Stomach smooth muscle (tissue), 2 donors: ENCODE results near the gene KDM1A.

Experiments used
- H3K27ac ChIP-seq: one replicate; pipeline ENCODE4 v1.7.0; 2013; ENCODE audit warnings: mild to moderate bottlenecking, low read length, inconsistent platforms
- H3K27me3 ChIP-seq, 2 donors: one replicate each; pipeline ENCODE4 v1.7.0; 2013; ENCODE audit warnings: low read length in 2 of 2; ENCODE audit not compliant: insufficient read depth in 2 of 2, control insufficient read depth in 1 of 2
- H3K36me3 ChIP-seq, 2 donors: one replicate each; pipeline ENCODE4 v1.7.0; 2013; ENCODE audit warnings: low read length in 2 of 2; ENCODE audit not compliant: control insufficient read depth in 2 of 2, insufficient read depth in 2 of 2
- H3K4me1 ChIP-seq: one replicate; pipeline ENCODE4 v1.7.0; 2013; ENCODE audit warnings: low read length; ENCODE audit not compliant: control insufficient read depth, insufficient read depth
- H3K4me3 ChIP-seq, 2 donors: one replicate each; pipeline ENCODE4 v1.7.0; 2013; ENCODE audit warnings: low read length in 2 of 2
- H3K9ac ChIP-seq, 2 donors: one replicate each; pipeline ENCODE4 v1.7.0; 2013; ENCODE audit warnings: low read length in 2 of 2, mild to moderate bottlenecking in 1 of 2
- H3K9me3 ChIP-seq, 2 donors: one replicate each; pipeline ENCODE4 v1.7.0; 2013; ENCODE audit warnings: low read length in 2 of 2; ENCODE audit not compliant: control insufficient read depth in 2 of 2
- donor health status: healthy.
- donor health status: Pancreatic carcinoma.

KDM1A gene

GRCh38 chr1:23108918-23109533 lies 89.8 kb downstream of the KDM1A start:
- H3K27ac ChIP-seq, result no peak overlapping the region

DNA sequence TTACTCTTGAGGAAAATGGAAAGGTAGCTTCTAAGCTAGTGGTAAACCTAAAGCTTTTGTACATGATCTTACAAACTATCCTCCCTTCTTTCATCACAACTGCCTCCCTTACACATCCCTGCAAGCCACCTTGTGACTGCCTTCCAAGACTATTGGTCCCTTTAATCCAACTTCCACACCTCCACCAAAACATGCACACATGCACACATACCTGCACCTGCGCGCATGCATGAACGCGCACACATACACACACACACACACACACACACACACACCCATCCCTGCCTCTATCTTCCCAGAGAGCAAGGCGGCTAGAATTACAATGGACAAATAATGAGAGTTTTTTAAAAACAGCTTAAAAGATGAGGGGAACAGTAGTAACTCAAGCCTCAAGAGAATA lies 91.1 kb downstream of the KDM1A start:
- no peak overlapping the region for H3K4me3 ChIP-seq
- H3K9me3 ChIP-seq, result no peaks in the 10 kb centered on the region
- no peak overlapping the region for H3K9ac ChIP-seq
- H3K36me3 ChIP-seq, result peaks cover 3 to 9% of the 10 kb centered on the region in 2 donors
- no peaks in the 10 kb centered on the region for H3K27me3 ChIP-seq
- H3K27ac ChIP-seq, result no peak overlapping the region
- H3K4me1 ChIP-seq, result no peaks in the 10 kb centered on the region

More at GRCh38 chr1:23108918-23109533, 89.8 kb downstream of the KDM1A start:
- Histone ChIP-seq H3K27me3 (no peaks in the 10 kb centered on the region), H3K4me1 (no peaks in the 10 kb centered on the region), H3K9ac (no peak overlapping the region), H3K36me3 (peaks cover 3 to 9% of the 10 kb centered on the region in 2 donors), H3K4me3 (no peak overlapping the region), H3K9me3 (no peaks in the 10 kb centered on the region)

- Histone ChIP-seq H3K4me1 (no peaks in the 10 kb centered on the region), H3K27ac (no peak overlapping the region), H3K4me3 (no peak overlapping the region), H3K9me3 (no peaks in the 10 kb centered on the region), H3K36me3 (peaks cover 3 to 9% of the 10 kb centered on the region in 2 donors), H3K27me3 (no peaks in the 10 kb centered on the region), H3K9ac (no peak overlapping the region)
Observed at GRCh38 chr1:23111600-23112535, 92.6 kb downstream of the KDM1A start.

GRCh38 chr1:23114424-23115079 lies 95.3 kb downstream of the KDM1A start:
- H3K27ac ChIP-seq, result no peak overlapping the region
- no peaks in the 10 kb centered on the region for H3K36me3 ChIP-seq
- no peaks in the 10 kb centered on the region for H3K9me3 ChIP-seq
- no peak overlapping the region for H3K9ac ChIP-seq
- no peak overlapping the region for H3K4me3 ChIP-seq
- H3K27me3 ChIP-seq, result no peaks in the 10 kb centered on the region
- H3K4me1 ChIP-seq, result peaks cover 3% of the 10 kb centered on the region

GRCh38 chr1:23116216-23116836 lies 97.1 kb downstream of the KDM1A start:
- H3K4me3 ChIP-seq, result no peak overlapping the region
- peaks cover 3% of the 10 kb centered on the region for H3K4me1 ChIP-seq
- no peaks in the 10 kb centered on the region for H3K27me3 ChIP-seq
- no peaks in the 10 kb centered on the region for H3K9me3 ChIP-seq
- H3K9ac ChIP-seq, result no peak overlapping the region
- H3K36me3 ChIP-seq, result no peaks in the 10 kb centered on the region
- no peak overlapping the region for H3K27ac ChIP-seq

DNA sequence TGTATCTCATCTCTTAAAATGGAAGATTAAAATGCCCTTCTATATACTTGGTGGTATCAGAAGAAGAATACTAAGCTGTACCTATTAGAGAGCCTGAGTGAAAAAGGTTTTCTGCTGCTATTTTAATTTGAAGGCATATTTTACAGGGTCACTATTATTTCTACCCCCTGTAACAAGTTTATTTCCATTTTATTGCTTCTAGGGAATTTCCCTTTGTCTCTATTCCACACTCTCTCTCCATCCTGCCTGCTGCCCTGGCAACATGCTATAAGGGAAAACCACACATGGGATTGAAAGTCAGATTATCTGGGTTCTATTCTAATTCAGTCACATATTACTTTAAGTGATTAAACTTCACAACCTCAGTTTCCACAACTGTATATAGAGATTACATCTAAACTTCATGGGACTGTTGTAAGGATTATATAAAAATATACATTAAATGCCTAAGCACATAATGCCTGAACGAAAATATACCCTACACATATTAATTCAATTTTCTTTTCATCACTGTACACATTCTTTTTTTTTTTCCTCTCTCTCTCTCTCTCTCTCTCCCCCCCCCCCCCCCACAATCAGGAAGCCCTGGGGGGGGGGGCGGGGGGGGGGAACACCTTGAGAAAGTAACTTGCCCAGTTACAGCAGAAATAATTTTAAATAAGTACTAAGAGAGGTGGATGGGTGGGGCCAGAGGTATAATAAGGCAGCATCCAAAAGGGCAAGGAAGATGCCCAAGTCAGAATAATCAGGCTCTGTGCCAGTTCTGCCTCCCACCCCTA lies 97.8 kb downstream of the KDM1A start:
- H3K36me3 ChIP-seq, result no peaks in the 10 kb centered on the region
- no peaks in the 10 kb centered on the region for H3K9me3 ChIP-seq
- peaks cover 3% of the 10 kb centered on the region for H3K4me1 ChIP-seq
- H3K27me3 ChIP-seq, result no peaks in the 10 kb centered on the region
- H3K9ac ChIP-seq, result no peak overlapping the region
- no peak overlapping the region for H3K4me3 ChIP-seq
- H3K27ac ChIP-seq, result no peak overlapping the region

GRCh38 chr1:23118407-23118806 lies 99.1 kb downstream of the KDM1A start:
- H3K4me1 ChIP-seq, result peaks cover 8% of the 10 kb centered on the region

GRCh38 chr1:23118957-23119792 lies 99.9 kb downstream of the KDM1A start:
- H3K4me3 ChIP-seq, result no peak overlapping the region

More at GRCh38 chr1:23118407-23118806, 99.1 kb downstream of the KDM1A start:
- Histone ChIP-seq H3K36me3 (no peaks in the 10 kb centered on the region), H3K27me3 (no peaks in the 10 kb centered on the region), H3K9me3 (no peaks in the 10 kb centered on the region), H3K4me3 (no peak overlapping the region), H3K9ac (no peak overlapping the region), H3K27ac (no peak overlapping the region)

GRCh38 chr1:23120383-23120782 lies 101.1 kb downstream of the KDM1A start:
- Histone ChIP-seq H3K27ac (no peak overlapping the region), H3K36me3 (no peaks in the 10 kb centered on the region), H3K4me1 (peaks cover 8% of the 10 kb centered on the region)

More at GRCh38 chr1:23118957-23119792, 99.9 kb downstream of the KDM1A start:
- peaks cover 8% of the 10 kb centered on the region for H3K4me1 ChIP-seq
- H3K36me3 ChIP-seq, result no peaks in the 10 kb centered on the region
- no peaks in the 10 kb centered on the region for H3K27me3 ChIP-seq
- H3K27ac ChIP-seq, result no peak overlapping the region
- H3K9me3 ChIP-seq, result no peaks in the 10 kb centered on the region
- H3K9ac ChIP-seq, result no peak overlapping the region

More at GRCh38 chr1:23120383-23120782, 101.1 kb downstream of the KDM1A start:
- Histone ChIP-seq H3K9ac (no peak overlapping the region), H3K4me3 (no peak overlapping the region), H3K27me3 (no peaks in the 10 kb centered on the region), H3K9me3 (no peaks in the 10 kb centered on the region)
